ENCODE measurements around the gene PBX3.

The PBX3 gene

GRCh38 chr9:125883565-125884217 is 136.5 kb downstream of the PBX3 start:
- no peak for DNase-seq

GRCh38 chr9:125884218-125884595 is 137.0 kb downstream of the PBX3 start:
- no peak for DNase-seq

GRCh38 chr9:125885405-125886034 is 138.3 kb downstream of the PBX3 start:
- no peak for DNase-seq

DNA sequence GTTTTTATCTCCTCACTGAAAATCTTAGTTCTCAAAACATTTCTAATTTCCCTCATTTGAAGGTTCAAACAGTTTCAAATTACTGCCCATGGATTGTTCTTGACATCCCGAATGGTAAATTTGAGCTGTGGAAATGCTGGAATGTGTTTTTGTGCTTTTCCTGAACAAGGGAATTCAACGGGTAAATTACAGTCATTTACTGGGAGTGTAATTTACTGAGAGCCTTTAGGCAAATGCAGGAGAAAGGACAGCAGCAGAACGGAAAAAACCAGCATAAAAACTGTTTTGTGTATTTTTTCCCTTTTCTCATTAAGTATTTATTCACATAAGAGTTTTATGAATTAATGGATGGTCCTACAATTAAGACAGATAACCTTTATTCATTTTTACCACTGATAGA is 139.2 kb downstream of the PBX3 start:
- DNase-seq = no peak

GRCh38 chr9:125887172-125887571 is 140.0 kb downstream of the PBX3 start:
- DNase-seq = no peak

DNA sequence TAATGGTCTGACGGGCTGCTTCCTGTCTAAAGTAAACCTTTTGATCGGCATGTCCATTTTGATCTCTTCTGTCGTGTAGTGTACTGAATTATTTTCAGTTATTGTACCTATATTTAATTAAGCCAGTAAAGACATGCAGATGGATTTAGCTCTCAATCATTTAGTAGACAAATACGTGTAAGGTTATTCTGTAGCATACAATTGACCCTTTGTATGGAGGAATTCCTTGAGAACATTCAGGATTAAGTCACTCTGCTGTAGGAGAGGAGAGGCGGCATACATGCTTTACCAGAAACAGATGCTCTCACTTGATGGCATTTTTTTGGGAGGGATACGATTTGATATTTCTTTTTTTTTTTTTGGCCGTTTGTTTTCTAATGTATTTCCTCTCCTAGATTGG is 141.0 kb downstream of the PBX3 start:
- DNase-seq = no peak

GRCh38 chr9:125889112-125889475 is 141.9 kb downstream of the PBX3 start:
- DNase-seq = no peak

GRCh38 chr9:125889476-125890419 is 142.6 kb downstream of the PBX3 start:
- no peak for DNase-seq

DNA sequence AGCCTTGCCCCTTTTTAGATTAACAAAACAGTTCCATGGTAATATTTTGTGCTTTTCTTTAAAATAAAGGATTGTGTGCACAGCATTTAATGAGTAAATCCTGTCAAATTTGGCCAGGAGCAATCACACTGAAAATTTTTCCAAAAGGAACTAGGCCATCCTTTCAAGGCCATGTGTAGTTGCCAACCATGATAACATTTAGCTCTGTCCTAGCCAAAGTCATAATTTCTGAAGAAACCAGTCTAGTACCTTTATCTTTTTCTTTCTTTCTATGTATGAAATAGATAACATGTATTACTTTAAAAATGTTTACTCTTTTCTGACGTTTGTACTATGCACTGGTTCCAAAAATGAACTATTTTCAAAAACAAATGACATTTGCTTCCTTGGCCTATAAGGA is 143.7 kb downstream of the PBX3 start:
- no peak for DNase-seq

DNA sequence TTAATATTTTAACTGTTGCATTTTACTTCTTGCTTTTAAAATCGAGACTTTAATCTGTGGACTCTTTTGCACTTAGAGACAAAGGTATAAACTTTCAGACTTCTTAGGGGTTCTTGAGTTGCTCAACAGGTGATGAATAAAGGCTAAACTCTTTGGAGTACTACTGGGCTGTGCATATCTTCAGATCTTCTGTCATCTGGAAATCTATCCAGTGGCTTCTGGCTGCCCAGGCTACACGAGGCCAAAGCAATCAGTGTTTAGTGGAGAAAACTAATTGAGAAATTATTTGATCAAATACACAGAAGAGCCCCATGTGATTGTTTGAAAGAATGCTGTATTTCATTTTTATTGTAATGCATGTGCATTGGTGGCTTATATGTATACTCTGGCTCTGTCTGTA is 146.1 kb downstream of the PBX3 start:
- no peak for DNase-seq

- no peak for DNase-seq
Observed at GRCh38 chr9:125894566-125894965, 147.4 kb downstream of the PBX3 start.

- DNase-seq = no peak
Observed at GRCh38 chr9:125896404-125896803, 149.2 kb downstream of the PBX3 start.

DNA sequence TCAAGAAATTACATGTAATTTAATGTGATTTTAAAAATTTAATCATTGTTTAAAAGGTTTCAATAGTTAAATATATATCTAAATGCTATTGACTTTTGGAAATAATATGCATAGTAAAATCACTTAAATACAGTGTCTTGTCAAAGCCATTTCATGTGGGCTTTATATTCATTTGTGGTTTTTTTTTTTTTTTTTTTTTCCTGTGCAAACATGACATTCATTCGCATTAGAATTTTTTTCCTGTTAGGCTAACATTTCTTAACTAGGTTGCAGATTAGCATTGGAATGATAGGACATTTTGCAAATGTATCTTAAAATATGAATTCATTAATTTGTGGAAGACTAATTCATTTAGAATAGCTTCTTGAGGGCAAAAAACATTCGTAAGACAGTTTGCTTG is 149.8 kb downstream of the PBX3 start:
- DNase-seq = no peak

GRCh38 chr9:125897481-125897880 is 150.3 kb downstream of the PBX3 start:
- no peak for DNase-seq

DNA sequence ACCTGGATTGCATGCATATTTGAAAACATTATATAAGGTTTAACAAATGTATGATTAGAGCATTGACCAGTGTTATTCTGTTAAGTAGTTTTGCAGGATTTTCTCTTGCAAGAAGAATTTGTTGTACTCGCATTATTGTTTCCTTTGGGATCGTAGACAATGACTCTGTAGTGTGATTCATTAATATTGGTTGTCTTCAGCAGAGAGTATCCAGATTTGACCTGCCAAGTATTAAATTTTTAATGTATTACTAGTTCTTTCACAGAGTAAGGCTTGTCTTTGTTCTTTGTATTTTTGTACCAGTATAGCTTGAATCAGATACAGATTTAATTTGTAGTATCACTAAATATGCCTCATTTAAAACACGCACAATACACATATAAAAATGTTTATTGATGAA is 155.0 kb downstream of the PBX3 start:
- DNase-seq = no peak

DNA sequence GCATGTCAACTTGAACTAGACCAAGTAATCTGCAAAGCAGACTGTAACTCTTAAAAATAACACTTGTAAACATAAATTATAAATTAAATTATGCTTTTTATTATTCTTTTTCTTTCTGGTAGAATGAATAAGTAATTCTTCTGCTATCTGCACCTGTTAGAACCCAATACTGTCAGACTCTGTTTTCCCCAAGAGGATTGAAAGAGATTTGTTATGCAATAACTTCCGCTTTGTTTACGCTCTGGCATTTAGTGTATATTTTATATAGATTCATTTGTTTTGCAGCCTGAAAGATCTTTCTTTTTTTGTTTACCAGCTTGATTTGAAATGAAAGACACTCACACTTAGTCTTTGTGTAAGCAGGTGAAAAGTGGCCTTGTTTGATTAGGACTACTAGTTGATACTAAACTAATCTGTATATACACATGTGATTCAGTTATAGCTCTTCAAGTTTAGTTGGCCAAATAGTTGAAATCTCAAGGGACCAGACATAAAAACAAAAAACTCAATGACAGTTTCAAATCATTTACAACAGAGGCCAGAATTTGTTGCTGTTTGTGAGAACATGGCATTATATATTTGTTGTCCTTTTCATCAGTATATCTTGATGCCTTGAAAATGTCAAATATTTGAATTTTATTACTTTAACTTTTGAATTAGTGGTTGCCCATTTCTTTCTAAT is 155.8 kb downstream of the PBX3 start:
- DNase-seq = no peak

DNA sequence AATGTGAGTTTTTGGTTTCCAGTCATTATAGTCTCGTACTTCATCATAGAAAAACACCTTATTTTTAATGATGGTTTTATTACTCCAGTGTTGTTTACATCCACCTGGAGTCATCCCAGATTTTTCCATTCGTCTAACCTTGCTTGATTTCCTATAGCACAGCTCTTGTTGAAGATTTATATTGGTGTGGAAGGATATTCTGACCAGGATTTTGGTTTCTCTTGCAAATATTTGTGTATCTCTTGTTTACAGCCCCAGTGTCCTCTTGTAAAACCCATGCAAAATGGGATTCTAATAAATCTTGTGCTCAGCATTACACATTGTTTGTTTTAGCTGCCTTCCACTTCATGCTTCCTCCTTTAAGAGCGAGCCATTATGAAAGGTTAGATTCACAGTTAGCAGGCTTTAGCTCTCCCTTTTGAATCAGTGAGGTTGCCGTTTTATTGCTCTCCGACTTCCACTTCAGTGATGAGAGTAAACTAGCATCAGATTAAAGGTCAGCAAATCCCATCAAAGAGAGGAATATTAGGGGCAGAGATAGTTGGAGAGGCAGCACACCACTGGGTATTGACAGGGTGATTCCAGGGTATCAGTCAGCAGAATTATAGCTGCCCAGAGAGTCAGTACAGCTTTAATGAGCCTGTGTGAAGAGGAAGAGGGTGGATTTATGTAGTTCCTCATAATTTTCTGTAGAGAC is 157.1 kb downstream of the PBX3 start:
- DNase-seq = no peak

DNA sequence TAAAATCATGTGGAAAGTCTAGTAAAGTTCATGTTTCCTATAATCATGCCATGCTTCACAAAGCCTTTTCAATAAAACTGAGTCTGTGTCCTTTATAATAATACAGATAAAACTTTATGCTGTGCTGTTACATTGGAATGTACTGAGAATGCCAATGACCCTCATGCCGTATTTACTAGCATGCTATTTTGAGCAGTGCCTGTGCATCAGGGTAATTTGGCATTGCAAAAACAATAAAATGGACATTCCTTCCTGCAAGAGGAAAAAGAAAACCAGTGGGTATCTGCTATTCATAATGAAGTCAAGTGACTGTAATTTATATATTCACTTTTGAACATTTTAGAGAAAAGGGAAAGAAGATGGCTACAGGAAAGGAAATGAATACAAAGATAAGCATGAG is 159.0 kb downstream of the PBX3 start:
- no peak for DNase-seq

DNA sequence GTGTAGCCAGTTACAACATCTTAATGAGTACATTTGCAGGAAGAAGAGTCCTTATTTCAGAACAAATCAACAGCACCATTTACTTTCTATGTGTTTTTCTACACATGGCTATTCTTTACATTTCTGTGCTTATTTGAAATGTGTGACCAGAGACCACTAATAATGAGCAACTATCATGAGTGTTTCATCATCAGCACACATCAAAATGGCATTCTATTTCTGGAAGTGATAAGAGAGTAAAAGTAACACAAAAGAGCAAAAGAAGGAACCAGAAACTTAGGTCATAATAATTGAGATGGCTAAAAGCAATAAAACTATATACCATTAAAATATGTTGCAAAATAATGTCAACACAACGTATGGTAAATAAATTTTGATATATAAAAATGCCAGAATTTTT is 159.7 kb downstream of the PBX3 start:
- no peak for DNase-seq

- DNase-seq = no peak
Observed at GRCh38 chr9:125908136-125908535, 161.0 kb downstream of the PBX3 start.

GRCh38 chr9:125908966-125909365 is 161.8 kb downstream of the PBX3 start:
- no peak for DNase-seq

- no peak for DNase-seq
Observed at GRCh38 chr9:125909459-125909858, 162.3 kb downstream of the PBX3 start.

- no peak for DNase-seq
Observed at GRCh38 chr9:125910286-125910685, 163.1 kb downstream of the PBX3 start.

All from 8988T (cell line).